Measurements from ENCODE around the gene CDH4.

CDH4 gene

GRCh38 chr20:61828891-61829290, 576.8 kb downstream of the CDH4 start:
- ChIA-PET POLR2A (no interaction called here), CTCF (no interaction called here)
- H3K4me3 ChIP-seq (ENCODE audit: low read depth, low read length) = no peak overlapping the region
- DNase-seq (ENCODE audit: low read depth, low spot score) = no peak
- TF ChIP-seq, protein P1, sequence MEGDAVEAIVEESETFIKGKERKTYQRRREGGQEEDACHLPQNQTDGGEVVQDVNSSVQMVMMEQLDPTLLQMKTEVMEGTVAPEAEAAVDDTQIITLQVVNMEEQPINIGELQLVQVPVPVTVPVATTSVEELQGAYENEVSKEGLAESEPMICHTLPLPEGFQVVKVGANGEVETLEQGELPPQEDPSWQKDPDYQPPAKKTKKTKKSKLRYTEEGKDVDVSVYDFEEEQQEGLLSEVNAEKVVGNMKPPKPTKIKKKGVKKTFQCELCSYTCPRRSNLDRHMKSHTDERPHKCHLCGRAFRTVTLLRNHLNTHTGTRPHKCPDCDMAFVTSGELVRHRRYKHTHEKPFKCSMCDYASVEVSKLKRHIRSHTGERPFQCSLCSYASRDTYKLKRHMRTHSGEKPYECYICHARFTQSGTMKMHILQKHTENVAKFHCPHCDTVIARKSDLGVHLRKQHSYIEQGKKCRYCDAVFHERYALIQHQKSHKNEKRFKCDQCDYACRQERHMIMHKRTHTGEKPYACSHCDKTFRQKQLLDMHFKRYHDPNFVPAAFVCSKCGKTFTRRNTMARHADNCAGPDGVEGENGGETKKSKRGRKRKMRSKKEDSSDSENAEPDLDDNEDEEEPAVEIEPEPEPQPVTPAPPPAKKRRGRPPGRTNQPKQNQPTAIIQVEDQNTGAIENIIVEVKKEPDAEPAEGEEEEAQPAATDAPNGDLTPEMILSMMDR (IDR thresholded peaks at IDR 0.05; ENCODE audit: insufficient read depth, low read length, missing control alignments) = no peak

- TF ChIP-seq, protein P1 (IDR thresholded peaks at IDR 0.05; ENCODE audit: insufficient read depth, low read length, missing control alignments) = no peak
- POLR2A ChIA-PET = no interaction called here
- DNase-seq (ENCODE audit: low read depth, low spot score) = no peak
- CTCF ChIA-PET = no interaction called here
- H3K4me3 ChIP-seq (ENCODE audit: low read depth, low read length) = no peak overlapping the region
Measured at GRCh38 chr20:61829526-61829925, 577.5 kb downstream of the CDH4 start.

DNA sequence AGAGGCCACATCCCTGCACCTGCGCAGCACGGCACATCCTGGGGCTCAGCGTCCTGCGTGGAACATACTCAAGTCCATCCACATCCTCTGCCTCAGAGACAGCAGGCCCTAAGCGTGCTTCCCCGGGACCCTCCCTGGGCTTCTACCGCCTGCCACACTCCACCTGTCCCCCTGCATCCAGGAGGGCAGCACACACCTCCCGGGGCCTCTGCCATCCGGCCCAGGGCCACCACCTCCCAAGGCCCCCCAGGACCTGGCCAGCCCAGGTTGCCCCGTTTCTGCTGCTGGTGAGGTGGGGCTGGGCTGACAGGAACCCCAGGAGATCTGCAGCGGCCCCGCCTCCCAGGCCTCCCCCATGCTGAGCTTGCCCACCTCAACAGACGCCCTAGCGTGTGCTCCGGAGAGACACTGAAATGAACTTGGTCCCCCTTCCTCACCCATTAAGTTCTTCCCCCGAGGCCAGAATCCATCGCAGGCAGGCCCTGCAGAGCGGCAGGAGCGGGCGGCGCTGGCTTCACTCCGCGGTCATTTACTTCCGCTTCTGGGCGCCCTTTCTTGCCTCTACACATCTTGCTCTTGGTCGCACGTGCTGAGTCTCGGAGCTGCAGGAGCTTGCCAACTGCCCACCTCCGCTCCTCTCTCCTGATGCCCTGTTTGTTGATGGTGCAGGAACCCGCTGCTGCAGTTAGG, 578.3 kb downstream of the CDH4 start:
- TF ChIP-seq, protein P1 (IDR thresholded peaks at IDR 0.05; ENCODE audit: insufficient read depth, low read length, missing control alignments) = no peak
- CTCF ChIA-PET = no interaction called here
- POLR2A ChIA-PET = no interaction called here

GRCh38 chr20:61830991-61831390, 578.9 kb downstream of the CDH4 start:
- no peak for DNase-seq (ENCODE audit: low read depth, low spot score)
- TF ChIP-seq, protein P1 (IDR thresholded peaks at IDR 0.05; ENCODE audit: insufficient read depth, low read length, missing control alignments) = no peak
- H3K4me3 ChIP-seq (ENCODE audit: low read depth, low read length) = no peak overlapping the region
- POLR2A ChIA-PET = no interaction called here
- CTCF ChIA-PET = no interaction called here

More for the DNA sequence above, 578.3 kb downstream of the CDH4 start:
- no peak overlapping the region for H3K4me3 ChIP-seq (ENCODE audit: low read depth, low read length)
- no peak for DNase-seq (ENCODE audit: low read depth, low spot score)

DNA sequence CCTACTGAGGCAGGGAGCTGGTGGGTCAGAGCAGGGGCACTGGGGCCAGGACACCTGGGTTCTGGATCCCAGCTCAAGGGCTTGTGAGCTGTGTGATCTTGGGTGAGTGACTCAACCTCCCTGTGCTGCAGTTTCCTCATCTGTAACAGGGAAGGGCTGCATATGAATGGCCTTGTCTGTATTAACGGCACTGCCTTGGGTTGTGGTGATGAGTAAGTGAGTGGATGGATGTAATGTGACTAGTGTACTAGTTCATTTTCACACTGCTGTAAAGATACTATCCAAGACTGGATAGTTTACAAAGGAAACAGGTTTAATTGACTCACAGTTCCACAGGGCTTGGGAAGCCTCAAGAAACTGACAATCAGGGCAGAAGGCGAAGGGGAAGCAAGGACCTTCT, 580.1 kb downstream of the CDH4 start:
- H3K4me3 ChIP-seq (ENCODE audit: low read depth, low read length) = no peak overlapping the region
- CTCF ChIA-PET = no interaction called here
- POLR2A ChIA-PET = no interaction called here
- TF ChIP-seq, protein P1 (IDR thresholded peaks at IDR 0.05; ENCODE audit: insufficient read depth, low read length, missing control alignments) = no peak
- DNase-seq (ENCODE audit: low read depth, low spot score) = no peak

DNA sequence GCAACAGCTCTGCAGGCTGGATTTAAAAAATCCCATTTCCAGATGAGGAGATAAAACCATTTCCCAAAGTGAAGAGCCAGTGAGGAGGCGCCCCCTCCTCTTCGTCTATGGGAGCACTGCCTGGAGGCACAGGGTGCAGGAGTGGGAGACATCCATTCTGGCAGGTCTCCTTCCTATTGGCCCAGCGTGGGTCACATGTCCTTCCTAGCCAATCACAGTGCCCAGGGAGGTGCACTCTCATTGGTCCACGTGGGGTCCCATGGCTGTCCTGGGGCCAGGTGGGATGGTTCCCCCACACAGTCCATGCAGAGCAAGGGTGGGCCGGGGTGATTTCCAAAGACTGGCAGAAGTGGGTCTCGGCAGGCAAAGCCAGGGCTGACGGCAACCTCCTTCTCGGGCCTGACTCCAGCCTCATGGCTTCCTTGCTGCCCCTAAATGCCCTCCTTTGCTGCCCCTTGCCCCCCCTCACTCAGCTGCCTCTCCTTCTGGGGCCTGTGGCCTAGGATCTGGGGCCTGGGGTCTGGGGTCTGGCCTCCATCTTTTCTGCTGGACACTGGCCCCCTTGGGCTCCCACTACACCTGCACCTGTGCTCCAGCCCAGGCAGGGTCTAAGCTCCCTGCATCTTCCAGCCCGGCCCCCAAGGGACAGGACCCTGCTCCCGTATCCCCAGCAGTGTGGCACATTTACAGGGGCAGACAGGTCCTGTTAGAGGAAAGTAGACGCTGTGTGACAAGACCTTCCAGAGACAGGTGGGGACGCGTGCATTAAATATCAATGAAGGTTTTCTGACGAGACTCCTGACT, 581.9 kb downstream of the CDH4 start:
- CTCF ChIA-PET = no interaction called here
- TF ChIP-seq, protein P1 (IDR thresholded peaks at IDR 0.05; ENCODE audit: insufficient read depth, low read length, missing control alignments) = no peak
- DNase-seq (ENCODE audit: low read depth, low spot score) = no peak
- H3K4me3 ChIP-seq (ENCODE audit: low read depth, low read length) = no peak overlapping the region
- POLR2A ChIA-PET = no interaction called here

All from AG04449 (cell line).